GM12878 (cell line): ENCODE data around the gene MYO1E. TPM values are rescaled to one million over a fixed set of nuclear protein-coding genes. Genes with fewer than 3 reads are reported as not detected.

ENCODE experiments used
- ATAC-seq: fragments of 200-7000 bp; cut with Tn5 transposase; 3 replicates; pipeline ENCODE4 v1.9.1; 2020; ENCODE audit warnings: mild to moderate bottlenecking, moderate library complexity
- BruUV-seq: library from RNA; stranded (reverse); fragments of 400-500 nt; replicated peaks from 2 replicates; lab custom pipeline; 2021; lab: Mats Ljungman, UMichigan
- CTCF ChIA-PET: fragments of 300-600 bp; sonication (Branson Sonifier 250); formaldehyde crosslinking; extraction: SDS; loops from one replicate; lab custom pipeline; 2021; ENCODE audit warnings: inconsistent platforms; lab: Yijun Ruan, JAX
- POLR2A ChIA-PET: fragments of 350-600 bp; formaldehyde crosslinking; extraction: SDS; loops from one replicate; lab custom pipeline; 2021; ENCODE audit warnings: inconsistent platforms; lab: Charles Lee
- RAD21 ChIA-PET: fragments of 300-600 bp; sonication (Branson Sonifier 250); formaldehyde crosslinking; loops from one replicate; lab custom pipeline; 2023; ENCODE audit warnings: antibody characterized with exemption; ENCODE audit not compliant: unreplicated experiment; lab: Charles Lee
- SMC1A ChIA-PET: fragments of 300-600 bp; sonication (Branson Sonifier 250); formaldehyde crosslinking; loops from one replicate; lab custom pipeline; 2023; ENCODE audit not compliant: unreplicated experiment, uncharacterized antibody; lab: Charles Lee
- DNase-seq: peaks from one replicate; pipeline ENCODE4 v3.0.0-alpha.2; 2011; ENCODE audit warnings: low read depth, low spot score
- FAIRE-seq: peaks from 3 replicates; lab custom pipeline; 2011; peaks lifted over from hg19 to GRCh38; lab: Jason Lieb, UNC
- H2AFZ ChIP-seq: 2 replicates; pipeline ENCODE4 v1.6.0; 2011; ENCODE audit warnings: low read depth, low read length, control low read depth; ENCODE audit not compliant: control insufficient read depth
- H3K27ac ChIP-seq: 2 replicates; pipeline ENCODE4 v1.5.1; 2011; ENCODE audit warnings: control low read depth; ENCODE audit not compliant: control insufficient read depth, insufficient read depth
- H3K27me3 ChIP-seq, 2 experiments: replicated peaks in 1 of 2; 2 replicates each; pipeline versions ENCODE4 v1.6.0 to v1.6.1; 2011; ENCODE audit warnings: low read length in 1 of 2; ENCODE audit not compliant: control insufficient read depth in 2 of 2, insufficient read depth in 2 of 2
- H3K36me3 ChIP-seq, 2 experiments: 2 replicates each; pipeline ENCODE4 v1.5.1; 2011; ENCODE audit warnings: low read length in 1 of 2; ENCODE audit not compliant: control insufficient read depth in 2 of 2, insufficient read depth in 2 of 2
- H3K4me1 ChIP-seq: 2 replicates; pipeline ENCODE4 v1.6.1; 2011; ENCODE audit warnings: mild to moderate bottlenecking, low read length, moderate library complexity, mixed read lengths; ENCODE audit not compliant: control insufficient read depth, insufficient read depth
- H3K4me2 ChIP-seq: 2 replicates; pipeline ENCODE4 v1.6.0; 2011; ENCODE audit warnings: control low read depth; ENCODE audit not compliant: control insufficient read depth, insufficient read depth
- H3K4me3 ChIP-seq: fragments of 200-600 bp; sonication (generic); 2 replicates; pipeline ENCODE4 v1.5.1; 2016
- H3K79me2 ChIP-seq: 2 replicates; pipeline ENCODE4 v1.6.0; 2011; ENCODE audit warnings: low read length; ENCODE audit not compliant: control insufficient read depth, insufficient read depth
- H3K9ac ChIP-seq: 2 replicates; pipeline ENCODE4 v1.8.0; 2011; ENCODE audit warnings: low read length, control low read depth, mixed read lengths; ENCODE audit not compliant: control insufficient read depth, insufficient read depth
- H3K9me3 ChIP-seq: replicated peaks from 3 replicates; pipeline ENCODE4 v1.5.1; 2011; ENCODE audit warnings: mild to moderate bottlenecking, low read length; ENCODE audit not compliant: control insufficient read depth, insufficient read depth
- H4K20me1 ChIP-seq: 2 replicates; pipeline ENCODE4 v1.6.0; 2011; ENCODE audit not compliant: control insufficient read depth, insufficient read depth
- BCL11A ChIP-seq: IDR thresholded peaks from 2 replicates; pipeline ENCODE4 v1.6.1; 2011; ENCODE audit warnings: low read depth, low read length
- DPF2 ChIP-seq: fragments of 450-650 bp; IDR thresholded peaks from 2 replicates; pipeline ENCODE4 v1.6.1; 2017; ENCODE audit warnings: mild to moderate bottlenecking
- KLF5 ChIP-seq: fragments of 450-650 bp; IDR thresholded peaks from 2 replicates; pipeline ENCODE4 v1.6.1; 2014; ENCODE audit warnings: mild to moderate bottlenecking; ENCODE audit not compliant: partially characterized antibody
- MEF2A ChIP-seq: IDR thresholded peaks from 2 replicates; pipeline ENCODE4 v1.6.1; 2011; ENCODE audit warnings: low read depth, mild to moderate bottlenecking, low read length, moderate library complexity; ENCODE audit not compliant: insufficient read depth
- MTA3 ChIP-seq: IDR thresholded peaks from 2 replicates; pipeline ENCODE4 v1.6.1; 2012; ENCODE audit warnings: low read length, inconsistent platforms, borderline replicate concordance
- POLR2A ChIP-seq: IDR thresholded peaks from 2 replicates; pipeline ENCODE4 v1.6.1; 2011; ENCODE audit warnings: low read depth, mild to moderate bottlenecking, low read length
- POLR2AphosphoS5 ChIP-seq: IDR thresholded peaks from 2 replicates; pipeline ENCODE4 v1.6.1; 2011; ENCODE audit warnings: mild to moderate bottlenecking, low read length, inconsistent platforms
- TCF12 ChIP-seq: IDR thresholded peaks from 2 replicates; pipeline ENCODE4 v1.6.1; 2011; ENCODE audit warnings: low read depth, mild to moderate bottlenecking, low read length
- WGBS: methylation state at CpG from one replicate; pipeline ENCODE4 v1.1.6; 2016; ENCODE audit warnings: low lambda C conversion rate; ENCODE audit not compliant: insufficient replicate concordance, insufficient coverage; ENCODE audit errors: missing lambda C conversion rate; 5-methylcytosine and 5-hydroxymethylcytosine counted together
- in situ Hi-C: fragments of 300-500 bp; cut with MboI; formaldehyde crosslinking; loops from 9 replicates; pipeline ENCODE4 v1.14.3; 2018; ENCODE audit warnings: mixed read lengths
- intact Hi-C: fragments of 100-400 bp; cut with micrococcal nuclease; formaldehyde crosslinking; loops from one replicate; pipeline ENCODE4 v1.14.2; 2022; ENCODE audit not compliant: unreplicated experiment
- polyA plus RNA-seq, 11 experiments: library from polyadenylated mRNA; depleted of rRNA in 4 of 11; unstranded in 6 of 11; stranded (reverse) in 5 of 11; fragments of >200 nt; fragmentation: Nextera tagmentation in 4 of 11; fragmentation: Illumina TruSeq in 1 of 11; extraction: Ambion mirVana in 4 of 11; extraction: Trizol in 1 of 11; gene quantifications; 1 replicate in 1 of 11; 2 replicates in 10 of 11; pipeline versions ENCODE4 v1.2.1 to v1.2.3, GENCODE V29; 2011 to 2016; ENCODE audit warnings: inconsistent platforms in 2 of 11, missing spikeins in 2 of 11, low read depth in 1 of 11
- total RNA-seq, 4 experiments: library from RNA; depleted of rRNA in 3 of 4; stranded (reverse); fragments of >200 nt in 3 of 4; fragmentation: Illumina TruSeq in 1 of 4; extraction: Trizol in 1 of 4; gene quantifications; 2 replicates each; pipeline versions ENCODE4 v1.2.1 to v1.2.3, GENCODE V29; 2013 to 2021

Gene MYO1E
- total and polyA plus RNA-seq, 10 of the 15 experiments (the other 5 are each of a cell fraction or from before 2014, with no cell fraction given) = 10.3 to 266 (median 64.9) TPM

GRCh38 chr15:59222906-59223550 is 149.6 kb downstream of the MYO1E start:
- H3K9ac ChIP-seq = no peak overlapping the region
- no peaks in the 10 kb centered on the region for H4K20me1 ChIP-seq
- no peak overlapping the region for H3K27ac ChIP-seq
- TF ChIP-seq TCF12 (no peak), MTA3 (no peak), MEF2A (no peak), DPF2 (no peak), BCL11A (no peak), KLF5 (no peak), POLR2AphosphoS5 (peak; percentile 52; the same call in 1 of the 2 replicates), POLR2A (no peak; the same call in 1 of the 2 replicates)
- TF ChIP-seq, all 136 proteins: peak for 1
- intact Hi-C loops = no loop called here
- no peak for DNase-seq
- Histone ChIP-seq H3K27me3 (no peaks in the 10 kb centered on the region), H3K4me2 (no peak overlapping the region), H3K9me3 (no peaks in the 10 kb centered on the region), H3K4me3 (no peak overlapping the region), H2AFZ (no peak overlapping the region), H3K79me2 (no peaks in the 10 kb centered on the region), H3K4me1 (no peaks in the 10 kb centered on the region), H3K36me3 (peaks cover 20 to 45% of the 10 kb centered on the region in 2 experiments)
- CTCF ChIA-PET = interaction anchor here (0.6 kb wide), 1 partner anchor 22 kb away, joined by 3 read pairs; no protein-coding TSS in a partner anchor
- SMC1A ChIA-PET = interaction anchor here (0.7 to 1.2 kb wide), 4 partner anchors 10 to 78 kb away, joined by 3 to 4 read pairs (median 3); no protein-coding TSS in a partner anchor
- RAD21 ChIA-PET = interaction anchor here (0.9 kb wide), 1 partner anchor 150 kb away, joined by 3 read pairs; the partner anchor contains the start of gene MYO1E
- in situ Hi-C loops = no loop called here
- TSS peak; percentile 2 for BruUV-seq
- POLR2A ChIA-PET = no interaction called here
- 89% methylated on average over 11 of the region's 11 CpGs for WGBS
- no peak for ATAC-seq
- FAIRE-seq = no peak
